Tibial nerve (tissue), 4 donors: ENCODE results near the gene STAT3. TPM values are rescaled to one million over a fixed set of nuclear protein-coding genes. Genes with fewer than 3 reads are reported as not detected.

Source experiments
- DNase-seq, 2 donors: peaks; one replicate each; pipeline ENCODE4 v3.0.0-alpha.2; 2019; ENCODE audit warnings: low spot score in 2 of 2
- H3K27ac ChIP-seq, 4 donors: fragments of 200-600 bp; sonication (generic) in 3 of 4; one replicate each; pipeline ENCODE4 v1.5.1; 2017 to 2019; ENCODE audit warnings: mild to moderate bottlenecking in 1 of 4
- H3K27me3 ChIP-seq, 2 donors: fragments of 200-600 bp; sonication (generic) in 1 of 2; one replicate each; pipeline versions ENCODE4 v1.5.1 to v1.6.0; 2017 to 2019
- H3K36me3 ChIP-seq, 3 donors: fragments of 200-600 bp; sonication (generic); one replicate each; pipeline ENCODE4 v1.5.1; 2018 to 2019
- H3K4me1 ChIP-seq, 4 donors: fragments of 200-600 bp; sonication (generic) in 3 of 4; one replicate each; pipeline ENCODE4 v1.5.1; 2017 to 2019
- H3K4me3 ChIP-seq, 4 donors: fragments of 200-600 bp; sonication (generic) in 3 of 4; one replicate each; pipeline ENCODE4 v1.5.1; 2017 to 2019; ENCODE audit warnings: mild to moderate bottlenecking in 1 of 4, moderate library complexity in 1 of 4
- H3K9me3 ChIP-seq, 4 donors: fragments of 200-600 bp; sonication (generic) in 3 of 4; one replicate each; pipeline ENCODE4 v1.5.1; 2017 to 2019
- CTCF ChIP-seq, 5 experiments: fragments of 200-600 bp in 3 of 5; fragments of 450-650 bp in 2 of 5; sonication (generic) in 3 of 5; IDR thresholded peaks; one replicate each; pipeline ENCODE4 v1.5.1; 2016 to 2019; ENCODE audit warnings: antibody characterized with exemption in 5 of 5, mild to moderate bottlenecking in 3 of 5, moderate library complexity in 2 of 5
- EP300 ChIP-seq, 2 donors: sonication (generic); formaldehyde crosslinking; IDR thresholded peaks; one replicate each; pipeline ENCODE4 v1.6.1; 2017; ENCODE audit warnings: antibody characterized with exemption in 2 of 2, mild to moderate bottlenecking in 1 of 2
- POLR2A ChIP-seq, 2 donors: fragments of 450-650 bp; IDR thresholded peaks; one replicate each; pipeline ENCODE4 v1.6.1; 2017; ENCODE audit warnings: antibody characterized with exemption in 2 of 2, mild to moderate bottlenecking in 2 of 2, moderate library complexity in 2 of 2
- WGBS, 2 donors: methylation state at CpG; one replicate each; pipeline ENCODE4 v1.1.5; 2018; 5-methylcytosine and 5-hydroxymethylcytosine counted together
- total RNA-seq, 4 donors: library from RNA; depleted of rRNA; stranded (reverse); fragments of >200 nt; gene quantifications; one replicate each; pipeline ENCODE4 v1.1.0, GENCODE V29; 2016

STAT3 gene
- total RNA-seq, 4 donors from 2014 or later: 133 to 322 (median 188) TPM

GRCh38 chr17:42277342-42277712 lies 110.9 kb downstream of the STAT3 start:
- peak overlapping the region in 3 of 4 donors; percentile 90 to 97 (median 95) for H3K27ac ChIP-seq
- H3K9me3 ChIP-seq: no peaks in the 10 kb centered on the region
- TF ChIP-seq POLR2A (IDR thresholded peaks at IDR 0.05) (no peak), CTCF (IDR thresholded peaks at IDR 0.05) (no peak), EP300 (IDR thresholded peaks at IDR 0.05) (no peak)

GRCh38 chr17:42276609-42277341 lies 111.5 kb downstream of the STAT3 start:
- peaks cover 0 to 45% (median 22%) of the 10 kb centered on the region in 4 donors for H3K4me1 ChIP-seq
- no peaks in the 10 kb centered on the region for H3K27me3 ChIP-seq
- peak; percentile 53 to 71 for DNase-seq
- 0 to 2% methylated on average over 9 to 13 of the region's 44 CpGs for WGBS, 2 donors
- H3K27ac ChIP-seq: peak overlapping the region; percentile 81 to 97 (median 92)
- H3K9me3 ChIP-seq: no peaks in the 10 kb centered on the region
- H3K4me3 ChIP-seq: peak overlapping the region; percentile 63 to 97 (median 82)
- no peaks in the 10 kb centered on the region for H3K36me3 ChIP-seq
- TF ChIP-seq EP300 (IDR thresholded peaks at IDR 0.05): peak in 1 of 2 donors; percentile 17
- TF ChIP-seq POLR2A (IDR thresholded peaks at IDR 0.05): no peak

More at GRCh38 chr17:42277342-42277712, 110.9 kb downstream of the STAT3 start:
- Histone ChIP-seq H3K36me3 (no peaks in the 10 kb centered on the region), H3K4me3 (peak overlapping the region in 1 of 4 donors; percentile 97), H3K27me3 (no peaks in the 10 kb centered on the region), H3K4me1 (peaks cover 0 to 39% (median 22%) of the 10 kb centered on the region in 4 donors)
- DNase-seq: no peak
- WGBS, 2 donors: 45 to 55% methylated on average over 6 of the region's 6 CpGs

- H3K36me3 ChIP-seq: no peaks in the 10 kb centered on the region
- 0% methylated on average over 16 of the region's 47 CpGs; no CpG with 5 or more reads in 1 of the 2 donors for WGBS, 2 donors
- peak within 1 kb of the TSS; percentile 81 to 97 (median 92) for H3K27ac ChIP-seq
- TF ChIP-seq CTCF (IDR thresholded peaks at IDR 0.05): no peak
- peak; percentile 35 to 87 for TF ChIP-seq POLR2A (IDR thresholded peaks at IDR 0.05)
- peak; percentile 41 to 46 for DNase-seq
- H3K9me3 ChIP-seq: no peaks in the 10 kb centered on the region
- no peaks in the 10 kb centered on the region for H3K27me3 ChIP-seq
- peaks cover 0 to 48% (median 22%) of the 10 kb centered on the region in 4 donors for H3K4me1 ChIP-seq
- peak within 1 kb of the TSS; percentile 77 to 97 (median 90) for H3K4me3 ChIP-seq
Observed at GRCh38 chr17:42276359-42276608, 112.0 kb downstream of the STAT3 start, which contains the start of gene STAT5B. STAT5B (minus strand) TSS chr17:42276391; CDS start chr17:42232127, 44,264 bp downstream.

- TF ChIP-seq EP300 (IDR thresholded peaks at IDR 0.05): peak in 1 of 2 donors; percentile 30
- peak in 1 of 2 donors; percentile 87 for TF ChIP-seq POLR2A (IDR thresholded peaks at IDR 0.05)
- no peak for TF ChIP-seq CTCF (IDR thresholded peaks at IDR 0.05)
- Histone ChIP-seq H3K27ac (peak overlapping the region; percentile 79 to 97 (median 83)), H3K27me3 (no peaks in the 10 kb centered on the region), H3K4me1 (peaks cover 0 to 54% (median 22%) of the 10 kb centered on the region in 4 donors), H3K9me3 (no peaks in the 10 kb centered on the region), H3K36me3 (no peaks in the 10 kb centered on the region), H3K4me3 (peak overlapping the region; percentile 77 to 97 (median 90))
- peak in 1 of 2 donors; percentile 42 for DNase-seq
- WGBS, 2 donors: 1% methylated on average over 25 to 36 of the region's 82 CpGs
Observed at GRCh38 chr17:42275527-42276358, 112.5 kb downstream of the STAT3 start.

GRCh38 chr17:42274812-42275526 lies 113.3 kb downstream of the STAT3 start:
- WGBS, 2 donors: 16 to 18% methylated on average over 13 of the region's 13 CpGs
- H3K4me3 ChIP-seq: peak overlapping the region; percentile 77 to 97 (median 90)
- no peak for DNase-seq
- no peak for TF ChIP-seq EP300 (IDR thresholded peaks at IDR 0.05)
- TF ChIP-seq CTCF (IDR thresholded peaks at IDR 0.05): no peak
- TF ChIP-seq POLR2A (IDR thresholded peaks at IDR 0.05): no peak
- peaks cover 0 to 61% (median 22%) of the 10 kb centered on the region in 4 donors for H3K4me1 ChIP-seq
- H3K27ac ChIP-seq: peak overlapping the region in 3 of 4 donors; percentile 79 to 97 (median 85)
- H3K27me3 ChIP-seq: no peaks in the 10 kb centered on the region
- no peaks in the 10 kb centered on the region for H3K9me3 ChIP-seq
- H3K36me3 ChIP-seq: no peaks in the 10 kb centered on the region
